Choroid plexus epithelial cell (primary cell): ENCODE measurements around the gene STIM2.

Experiments
- DNase-seq: peaks from one replicate; pipeline ENCODE4 v3.0.0-alpha.2; 2010; ENCODE audit warnings: low read depth
- H3K4me3 ChIP-seq: 2 replicates; pipeline ENCODE4 v1.5.1; 2011; ENCODE audit warnings: low read depth, mild to moderate bottlenecking, control low read depth, low read length, moderate library complexity
- CTCF ChIP-seq: conservative IDR thresholded peaks from 2 replicates; pipeline ENCODE4 v1.5.1; 2011; ENCODE audit warnings: low read depth, mild to moderate bottlenecking, control low read depth, inconsistent platforms, low read length, moderate library complexity

STIM2 gene

DNA sequence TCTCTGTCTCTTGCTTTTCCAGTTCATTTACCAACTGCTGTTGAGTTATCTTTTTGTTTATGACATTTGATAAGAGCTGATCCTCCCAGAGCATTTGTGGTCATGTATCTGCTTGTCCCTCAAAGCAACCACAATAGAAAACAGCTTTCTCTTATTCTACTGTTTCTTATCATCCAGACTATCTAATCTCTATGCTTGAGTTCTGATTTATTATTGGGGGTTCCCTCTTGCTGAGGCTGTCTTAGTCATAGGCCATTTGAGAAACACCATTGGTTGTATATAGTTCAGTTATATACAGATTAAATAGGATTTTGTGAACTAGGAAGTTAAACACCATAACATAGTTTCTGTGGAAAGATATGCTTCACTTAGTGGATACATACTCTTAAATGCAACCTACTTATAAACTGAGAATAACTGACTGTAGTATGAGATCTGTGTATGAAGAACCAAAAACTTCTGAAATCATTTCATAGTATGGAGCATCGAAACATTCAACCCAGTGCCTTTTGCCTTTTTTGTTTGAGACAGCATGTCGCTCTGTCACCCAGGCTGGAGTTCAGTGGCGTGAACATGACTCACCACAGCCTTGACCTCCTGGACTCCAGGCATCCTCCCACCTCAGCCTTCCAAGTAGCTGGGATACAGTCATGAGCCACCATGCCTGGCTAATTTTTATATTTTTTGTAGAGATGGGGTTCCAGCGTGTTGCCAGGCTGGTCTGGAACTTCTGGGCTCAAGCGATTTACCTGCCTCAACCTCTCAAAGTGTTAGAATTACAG is 75.8 kb downstream of the STIM2 start:
- TF ChIP-seq CTCF = no peak
- peak; percentile 20 for DNase-seq
- no peak overlapping the region for H3K4me3 ChIP-seq

GRCh38 chr4:26937139-26937538 is 76.5 kb downstream of the STIM2 start:
- no peak for TF ChIP-seq CTCF
- no peak for DNase-seq
- H3K4me3 ChIP-seq = no peak overlapping the region

DNA sequence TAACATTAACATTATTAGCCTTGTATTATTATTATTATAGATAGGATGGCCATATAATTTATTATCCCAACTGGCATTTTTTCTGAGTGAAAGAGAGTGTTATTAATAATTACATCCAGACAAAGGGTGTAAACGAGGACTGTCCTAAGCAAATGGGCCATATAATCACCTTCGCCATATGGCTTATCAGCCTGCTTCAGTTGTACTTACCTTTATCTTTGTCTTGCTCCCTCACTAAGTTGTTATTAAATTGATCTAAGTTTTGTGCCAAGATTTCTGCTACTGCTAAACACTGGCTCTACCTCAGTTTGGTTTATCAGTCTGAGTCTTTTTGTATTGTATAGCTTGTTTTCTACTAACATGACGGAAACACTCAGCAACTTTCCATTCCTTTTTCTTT is 76.9 kb downstream of the STIM2 start:
- no peak for TF ChIP-seq CTCF
- no peak for DNase-seq
- no peak overlapping the region for H3K4me3 ChIP-seq

GRCh38 chr4:26938516-26938915 is 77.9 kb downstream of the STIM2 start:
- no peak for TF ChIP-seq CTCF
- DNase-seq = no peak
- H3K4me3 ChIP-seq = no peak overlapping the region

DNA sequence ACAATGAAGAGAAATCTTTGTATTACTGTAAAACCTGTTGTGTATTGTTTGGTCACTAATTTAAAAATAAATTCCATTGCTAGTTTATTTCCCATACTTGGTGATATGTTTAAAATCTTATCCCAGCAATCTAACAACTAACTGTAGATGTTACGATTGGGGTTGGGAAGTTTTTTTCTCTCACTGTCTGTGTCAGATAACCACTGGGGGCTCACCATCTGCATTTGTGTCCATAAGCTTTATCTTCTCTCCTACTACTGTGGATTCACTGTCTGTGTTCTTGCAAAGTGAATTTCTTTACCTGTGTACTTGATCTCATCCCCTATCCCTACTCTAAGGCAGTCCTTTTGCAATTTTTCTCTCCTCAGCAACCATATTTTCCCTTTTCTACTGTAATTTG is 81.3 kb downstream of the STIM2 start:
- H3K4me3 ChIP-seq = no peak overlapping the region
- DNase-seq = no peak
- no peak for TF ChIP-seq CTCF

GRCh38 chr4:26942871-26943270 is 82.2 kb downstream of the STIM2 start:
- H3K4me3 ChIP-seq = no peak overlapping the region
- DNase-seq = no peak
- no peak for TF ChIP-seq CTCF

DNA sequence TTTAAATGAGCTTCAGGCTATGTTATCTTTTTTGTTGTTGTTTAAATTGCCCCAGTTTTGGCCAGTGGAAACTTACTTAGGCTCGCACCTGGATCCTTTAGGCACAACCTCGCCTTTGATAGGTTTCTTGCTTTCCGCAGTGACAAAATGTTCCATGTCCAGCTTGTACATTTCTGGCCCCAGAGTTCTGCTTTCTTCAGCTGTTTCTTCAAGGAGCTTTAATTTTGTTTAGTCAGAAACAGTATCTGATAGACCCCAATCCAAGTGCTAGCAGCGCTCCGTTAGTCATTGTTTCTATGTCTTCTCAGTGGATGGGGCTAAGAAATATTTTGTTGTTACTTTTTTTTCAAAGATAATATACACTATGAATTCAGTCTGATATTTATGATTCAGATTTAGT is 82.8 kb downstream of the STIM2 start:
- H3K4me3 ChIP-seq = no peak overlapping the region
- no peak for TF ChIP-seq CTCF

More for the DNA sequence above, 82.8 kb downstream of the STIM2 start:
- DNase-seq = no peak
